Measurements from ENCODE around the gene RNF20. TPM values are rescaled to one million over a fixed set of nuclear protein-coding genes. Genes with fewer than 3 reads are reported as not detected.
"Not testable (repeated sequence)": the region's sequence is repeated elsewhere in the genome, so short reads cannot be mapped to it uniquely, and the experiment has no call there.

The RNF20 gene
- total RNA-seq, 1 experiment from 2014 or later: 58.4 TPM

DNA sequence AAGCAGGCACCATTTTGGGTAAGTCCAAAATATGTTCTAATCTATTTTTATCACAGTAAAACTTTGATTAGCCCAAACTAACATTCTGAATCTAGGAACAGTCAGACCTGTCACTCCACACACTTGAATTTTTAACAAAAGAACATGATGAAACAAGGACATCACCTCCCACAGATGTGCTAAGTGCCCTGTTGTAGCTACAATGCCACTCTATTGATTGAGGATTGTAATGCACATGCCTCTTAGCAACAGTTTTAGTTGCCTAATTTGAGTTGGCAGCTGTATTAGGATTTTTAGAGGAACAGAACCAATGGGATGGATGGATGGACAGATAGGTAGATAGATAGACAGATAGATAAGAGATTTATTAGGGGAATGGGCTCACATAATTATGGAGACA lies 20.3 kb upstream of the RNF20 start:
- no peaks in the 10 kb centered on the region for H3K4me1 ChIP-seq (ENCODE audit: insufficient read depth, low read length, poor library complexity, severe bottlenecking)
- DNase-seq (ENCODE audit: low spot score): no peak
- BruUV-seq (replicated peaks): no TSS peak
- H3K9me3 ChIP-seq (ENCODE audit: low read depth, low read length, poor library complexity, severe bottlenecking): no peaks in the 10 kb centered on the region
- peaks cover 31% of the 10 kb centered on the region for H3K27me3 ChIP-seq (replicated peaks; ENCODE audit: insufficient read depth, low read depth, low read length, poor library complexity)
- CTCF ChIA-PET: no interaction called here
- no peak overlapping the region for H3K4me3 ChIP-seq (ENCODE audit: low read depth, low read length, poor library complexity, severe bottlenecking)
- H3K36me3 ChIP-seq (ENCODE audit: insufficient read depth, low read length, poor library complexity, severe bottlenecking): no peaks in the 10 kb centered on the region
- TF ChIP-seq, protein P1, sequence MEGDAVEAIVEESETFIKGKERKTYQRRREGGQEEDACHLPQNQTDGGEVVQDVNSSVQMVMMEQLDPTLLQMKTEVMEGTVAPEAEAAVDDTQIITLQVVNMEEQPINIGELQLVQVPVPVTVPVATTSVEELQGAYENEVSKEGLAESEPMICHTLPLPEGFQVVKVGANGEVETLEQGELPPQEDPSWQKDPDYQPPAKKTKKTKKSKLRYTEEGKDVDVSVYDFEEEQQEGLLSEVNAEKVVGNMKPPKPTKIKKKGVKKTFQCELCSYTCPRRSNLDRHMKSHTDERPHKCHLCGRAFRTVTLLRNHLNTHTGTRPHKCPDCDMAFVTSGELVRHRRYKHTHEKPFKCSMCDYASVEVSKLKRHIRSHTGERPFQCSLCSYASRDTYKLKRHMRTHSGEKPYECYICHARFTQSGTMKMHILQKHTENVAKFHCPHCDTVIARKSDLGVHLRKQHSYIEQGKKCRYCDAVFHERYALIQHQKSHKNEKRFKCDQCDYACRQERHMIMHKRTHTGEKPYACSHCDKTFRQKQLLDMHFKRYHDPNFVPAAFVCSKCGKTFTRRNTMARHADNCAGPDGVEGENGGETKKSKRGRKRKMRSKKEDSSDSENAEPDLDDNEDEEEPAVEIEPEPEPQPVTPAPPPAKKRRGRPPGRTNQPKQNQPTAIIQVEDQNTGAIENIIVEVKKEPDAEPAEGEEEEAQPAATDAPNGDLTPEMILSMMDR (conservative IDR thresholded peaks at IDR 0.05; ENCODE audit: low read depth, low read length): no peak
- TF ChIP-seq EZH2 (IDR thresholded peaks at IDR 0.05; ENCODE audit: borderline replicate concordance, low read depth, low read length, poor library complexity, severe bottlenecking): no peak
- no peak overlapping the region for H3K27ac ChIP-seq (ENCODE audit: low read depth, low read length, poor library complexity, severe bottlenecking)
- intact Hi-C loops (cut with micrococcal nuclease; ENCODE audit: unreplicated experiment): no loop called here
- POLR2A ChIA-PET (ENCODE audit: low non-redundant PET): interaction anchor here (0.6 kb wide), 1 partner anchor 12 kb away, joined by 4 read pairs; no protein-coding TSS in a partner anchor

DNA sequence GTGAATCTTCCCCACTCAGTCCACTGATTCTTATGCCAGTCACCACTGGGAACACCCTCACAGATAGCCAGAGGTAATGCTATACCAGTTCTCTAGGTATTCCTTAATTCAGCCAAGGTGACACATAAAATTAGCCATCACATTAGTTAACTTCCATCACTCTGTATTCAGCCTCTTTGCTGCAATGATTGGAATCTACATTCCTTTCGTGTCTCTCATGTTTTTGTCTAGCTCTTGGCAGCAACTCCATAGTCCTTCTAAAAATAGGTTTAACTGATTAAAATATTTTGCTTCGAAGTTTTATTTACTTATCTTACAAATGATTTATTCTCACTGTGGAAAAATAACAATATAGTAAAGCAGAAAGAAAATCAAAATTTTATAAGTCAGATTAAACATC lies 19.6 kb upstream of the RNF20 start:
- H3K4me3 ChIP-seq (ENCODE audit: low read depth, low read length, poor library complexity, severe bottlenecking): no peak overlapping the region
- BruUV-seq (replicated peaks): no TSS peak
- no peak overlapping the region for H3K27ac ChIP-seq (ENCODE audit: low read depth, low read length, poor library complexity, severe bottlenecking)
- DNase-seq (ENCODE audit: low spot score): no peak
- no peaks in the 10 kb centered on the region for H3K36me3 ChIP-seq (ENCODE audit: insufficient read depth, low read length, poor library complexity, severe bottlenecking)
- TF ChIP-seq EZH2 (IDR thresholded peaks at IDR 0.05; ENCODE audit: borderline replicate concordance, low read depth, low read length, poor library complexity, severe bottlenecking): no peak
- TF ChIP-seq, protein P1 (conservative IDR thresholded peaks at IDR 0.05; ENCODE audit: low read depth, low read length): no peak
- H3K27me3 ChIP-seq (replicated peaks; ENCODE audit: insufficient read depth, low read depth, low read length, poor library complexity): peaks cover 26% of the 10 kb centered on the region
- ChIA-PET POLR2A (ENCODE audit: low non-redundant PET) (interaction anchor here (0.6 kb wide), 1 partner anchor 11 kb away, joined by 4 read pairs; no protein-coding TSS in a partner anchor), CTCF (no interaction called here)
- no peaks in the 10 kb centered on the region for H3K9me3 ChIP-seq (ENCODE audit: low read depth, low read length, poor library complexity, severe bottlenecking)
- intact Hi-C loops (cut with micrococcal nuclease; ENCODE audit: unreplicated experiment): no loop called here
- no peaks in the 10 kb centered on the region for H3K4me1 ChIP-seq (ENCODE audit: insufficient read depth, low read length, poor library complexity, severe bottlenecking)

DNA sequence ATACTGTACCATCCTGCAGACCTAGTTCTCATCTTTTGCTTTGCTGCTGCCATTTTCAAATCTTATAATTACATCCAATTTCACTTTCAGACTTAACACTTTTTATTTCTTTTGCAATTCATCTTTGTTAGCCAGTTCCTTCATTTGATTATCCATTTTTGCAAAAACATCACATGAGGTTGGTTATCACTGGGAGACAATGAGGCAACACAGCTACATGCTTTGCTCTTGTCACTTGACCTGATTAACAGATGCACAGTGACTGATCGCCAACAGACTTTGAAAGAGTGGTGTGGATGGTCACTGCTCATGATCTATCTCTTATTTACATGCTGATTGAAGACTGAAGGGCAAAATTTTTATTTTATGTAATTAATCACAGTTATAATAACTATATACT lies 17.0 kb upstream of the RNF20 start:
- intact Hi-C loops (cut with micrococcal nuclease; ENCODE audit: unreplicated experiment): no loop called here
- CTCF ChIA-PET: no interaction called here
- H3K27ac ChIP-seq (ENCODE audit: low read depth, low read length, poor library complexity, severe bottlenecking): no peak overlapping the region
- peaks cover 5% of the 10 kb centered on the region for H3K27me3 ChIP-seq (replicated peaks; ENCODE audit: insufficient read depth, low read depth, low read length, poor library complexity)
- no peaks in the 10 kb centered on the region for H3K36me3 ChIP-seq (ENCODE audit: insufficient read depth, low read length, poor library complexity, severe bottlenecking)
- POLR2A ChIA-PET (ENCODE audit: low non-redundant PET): interaction anchor here (0.5 kb wide), 1 partner anchor 49 kb away, joined by 3 read pairs; no protein-coding TSS in a partner anchor
- no peaks in the 10 kb centered on the region for H3K4me1 ChIP-seq (ENCODE audit: insufficient read depth, low read length, poor library complexity, severe bottlenecking)
- H3K9me3 ChIP-seq (ENCODE audit: low read depth, low read length, poor library complexity, severe bottlenecking): no peaks in the 10 kb centered on the region
- no peak overlapping the region for H3K4me3 ChIP-seq (ENCODE audit: low read depth, low read length, poor library complexity, severe bottlenecking)
- TF ChIP-seq, protein P1 (conservative IDR thresholded peaks at IDR 0.05; ENCODE audit: low read depth, low read length): no peak
- no peak for TF ChIP-seq EZH2 (IDR thresholded peaks at IDR 0.05; ENCODE audit: borderline replicate concordance, low read depth, low read length, poor library complexity, severe bottlenecking)
- BruUV-seq (replicated peaks): no TSS peak
- no peak for DNase-seq (ENCODE audit: low spot score)

DNA sequence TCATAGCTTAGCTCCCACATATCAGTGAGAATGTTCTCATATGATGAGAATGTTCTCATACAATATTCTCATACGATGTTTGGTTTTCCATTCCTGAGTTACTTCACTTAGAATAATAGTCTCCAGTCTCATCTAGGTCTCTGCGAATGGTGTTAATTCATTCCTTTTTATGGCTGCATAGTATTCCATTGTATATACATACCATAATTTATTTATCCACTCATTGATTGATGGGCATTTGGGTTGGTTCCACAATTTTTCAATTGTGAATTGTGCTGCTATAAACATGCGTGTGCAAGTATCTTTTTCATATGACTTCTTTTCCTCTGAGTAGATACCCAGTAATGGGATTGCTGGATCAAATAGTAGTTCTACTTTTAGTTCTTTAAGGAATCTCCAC lies 15.2 kb upstream of the RNF20 start:
- H3K4me3 ChIP-seq (ENCODE audit: low read depth, low read length, poor library complexity, severe bottlenecking); DNase-seq (ENCODE audit: low spot score); H3K9me3 ChIP-seq (ENCODE audit: low read depth, low read length, poor library complexity, severe bottlenecking); CTCF ChIA-PET; POLR2A ChIA-PET (ENCODE audit: low non-redundant PET); H3K4me1 ChIP-seq (ENCODE audit: insufficient read depth, low read length, poor library complexity, severe bottlenecking); H3K36me3 ChIP-seq (ENCODE audit: insufficient read depth, low read length, poor library complexity, severe bottlenecking); H3K27me3 ChIP-seq (replicated peaks; ENCODE audit: insufficient read depth, low read depth, low read length, poor library complexity); BruUV-seq (replicated peaks); intact Hi-C loops (cut with micrococcal nuclease; ENCODE audit: unreplicated experiment); H3K27ac ChIP-seq (ENCODE audit: low read depth, low read length, poor library complexity, severe bottlenecking): not testable (repeated sequence)

All from A673 (cell line).